Fibroblast of skin of left quadriceps (primary cell): ENCODE measurements around the gene ANXA6.

Source experiments
- DNase-seq, 2 experiments: peaks; one replicate each; pipeline ENCODE4 v3.0.0-alpha.2; 2013; ENCODE audit warnings: low read depth in 2 of 2

ANXA6 gene

GRCh38 chr5:151105561-151105960 lies 52.0 kb downstream of the ANXA6 start:
- DNase-seq = no peak

- DNase-seq = peak; percentile 80 to 85
Observed at GRCh38 chr5:151104795-151105194, 52.8 kb downstream of the ANXA6 start.

GRCh38 chr5:151101746-151102145 lies 55.8 kb downstream of the ANXA6 start:
- no peak for DNase-seq

GRCh38 chr5:151101151-151101550 lies 56.4 kb downstream of the ANXA6 start:
- no peak for DNase-seq

- no peak for DNase-seq
Observed at GRCh38 chr5:151100681-151101080, 56.9 kb downstream of the ANXA6 start.

- no peak for DNase-seq
Observed at GRCh38 chr5:151098768-151099121, 58.8 kb downstream of the ANXA6 start.

GRCh38 chr5:151097820-151098767 lies 59.5 kb downstream of the ANXA6 start:
- no peak for DNase-seq

GRCh38 chr5:151097061-151097460 lies 60.5 kb downstream of the ANXA6 start:
- DNase-seq = no peak

GRCh38 chr5:151096001-151096373 lies 61.6 kb downstream of the ANXA6 start:
- no peak for DNase-seq

- DNase-seq = no peak
Observed at GRCh38 chr5:151095341-151096000, 62.1 kb downstream of the ANXA6 start.

GRCh38 chr5:151094852-151095245 lies 62.7 kb downstream of the ANXA6 start:
- no peak for DNase-seq

GRCh38 chr5:151094030-151094851 lies 63.3 kb downstream of the ANXA6 start:
- no peak for DNase-seq

GRCh38 chr5:151093476-151093889 lies 64.1 kb downstream of the ANXA6 start:
- peak; percentile 92 for DNase-seq

GRCh38 chr5:151092762-151093161 lies 64.8 kb downstream of the ANXA6 start:
- peak in 1 of 2 experiments; percentile 43 for DNase-seq

GRCh38 chr5:151089726-151090125 lies 67.9 kb downstream of the ANXA6 start:
- no peak for DNase-seq

GRCh38 chr5:151088986-151089385 lies 68.6 kb downstream of the ANXA6 start:
- no peak for DNase-seq

GRCh38 chr5:151087486-151087885 lies 70.1 kb downstream of the ANXA6 start:
- no peak for DNase-seq

GRCh38 chr5:151086905-151087360 lies 70.6 kb downstream of the ANXA6 start:
- no peak for DNase-seq

- no peak for DNase-seq
Observed at GRCh38 chr5:151086192-151086869, 71.2 kb downstream of the ANXA6 start.

- DNase-seq = no peak
Observed at GRCh38 chr5:151085517-151086041, 72.0 kb downstream of the ANXA6 start.

- no peak for DNase-seq
Observed at GRCh38 chr5:151084363-151084762, 73.2 kb downstream of the ANXA6 start.
